HG03575 (cell line): Measurements from ENCODE around the gene PF4V1.

Experiments
- ATAC-seq: cut with Tn5 transposase; IDR thresholded peaks from one replicate; pipeline ENCODE4 v1.9.1; 2021; ENCODE audit not compliant: unreplicated experiment, insufficient number of reproducible peaks, low FRiP score; ENCODE audit errors: extremely low read depth

The PF4V1 gene

DNA sequence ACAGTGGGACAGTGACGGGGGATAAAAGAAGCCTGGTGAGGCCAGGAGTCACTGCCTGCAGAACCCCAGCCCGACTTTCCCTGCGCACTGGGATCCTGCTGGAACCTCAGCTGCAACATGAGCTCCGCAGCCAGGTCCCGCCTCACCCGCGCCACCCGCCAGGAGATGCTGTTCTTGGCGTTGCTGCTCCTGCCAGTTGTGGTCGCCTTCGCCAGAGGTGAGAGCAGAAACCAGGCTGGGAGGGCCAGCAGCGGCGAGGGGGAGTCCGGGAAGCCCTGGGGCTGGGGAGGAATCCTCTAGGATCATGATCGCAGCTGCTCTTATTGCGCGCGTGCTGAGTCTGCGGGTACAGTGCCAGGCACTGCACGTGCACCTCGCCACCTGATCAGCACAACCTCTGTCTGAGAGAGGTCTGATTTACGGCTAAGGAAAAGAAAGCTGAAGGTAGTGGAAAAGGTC, at the start of gene PF4V1:
Gene PF4V1 (plus strand): TSS at position 51 of the 459 bp plus-strand sequence. CDS start 67 bp downstream, at position 118.
- no peak for ATAC-seq

DNA sequence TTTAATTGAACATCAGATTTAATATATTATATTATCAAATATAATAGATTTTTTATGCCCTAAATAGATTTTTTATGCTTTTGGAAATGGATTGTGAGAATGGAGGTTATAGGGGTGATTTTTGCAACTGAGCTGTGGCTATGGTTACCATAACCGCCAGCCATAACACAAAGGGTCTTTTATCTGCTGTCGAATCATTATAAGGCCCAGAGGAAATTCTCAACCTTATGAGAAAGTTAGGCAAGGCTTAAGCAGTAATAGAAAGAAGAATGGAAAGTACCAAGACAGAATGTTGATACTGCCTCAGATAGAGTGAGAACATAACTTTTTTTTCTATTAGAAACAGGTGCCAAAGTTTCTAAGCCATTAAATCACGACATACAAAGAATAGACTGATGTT, 42.9 kb upstream of the PF4V1 start:
- no peak for ATAC-seq

DNA sequence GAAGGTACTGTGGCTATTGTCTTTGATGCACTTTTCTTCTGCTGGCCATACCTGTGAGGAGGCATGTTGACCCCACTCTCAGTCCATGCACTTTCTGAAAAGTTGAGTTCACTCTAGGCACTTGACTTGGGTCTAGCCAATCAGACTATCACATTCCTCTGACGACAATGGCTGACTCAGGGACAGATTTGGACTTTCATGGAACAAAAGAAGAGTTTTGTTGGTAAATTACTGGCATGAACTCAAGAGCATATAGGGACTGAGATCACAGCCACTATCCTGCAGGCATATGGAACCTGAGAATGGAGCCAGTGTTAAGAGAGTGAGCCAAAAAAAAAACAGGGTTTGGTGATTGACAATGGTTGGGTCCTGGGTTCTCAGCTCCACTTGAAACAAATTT, 41.3 kb upstream of the PF4V1 start:
- ATAC-seq: no peak

DNA sequence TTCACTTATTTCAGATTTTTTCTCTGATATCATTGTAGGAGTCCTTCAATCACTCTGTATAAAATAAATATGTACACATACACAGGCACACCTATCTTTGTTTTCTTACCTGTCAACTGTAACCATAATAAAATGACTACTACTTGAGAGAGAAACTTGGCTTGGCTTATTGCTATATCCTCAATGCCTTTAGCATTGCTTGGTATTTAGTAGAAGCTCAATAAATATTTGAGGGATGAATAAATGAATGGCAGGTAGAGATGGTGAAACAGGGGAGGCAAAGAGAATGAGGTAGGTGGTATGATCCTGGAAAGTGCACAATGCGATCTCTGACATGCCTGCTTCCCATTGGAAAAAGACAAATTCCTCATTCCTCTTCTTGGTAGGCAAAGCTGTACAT, 38.4 kb upstream of the PF4V1 start:
- no peak for ATAC-seq

DNA sequence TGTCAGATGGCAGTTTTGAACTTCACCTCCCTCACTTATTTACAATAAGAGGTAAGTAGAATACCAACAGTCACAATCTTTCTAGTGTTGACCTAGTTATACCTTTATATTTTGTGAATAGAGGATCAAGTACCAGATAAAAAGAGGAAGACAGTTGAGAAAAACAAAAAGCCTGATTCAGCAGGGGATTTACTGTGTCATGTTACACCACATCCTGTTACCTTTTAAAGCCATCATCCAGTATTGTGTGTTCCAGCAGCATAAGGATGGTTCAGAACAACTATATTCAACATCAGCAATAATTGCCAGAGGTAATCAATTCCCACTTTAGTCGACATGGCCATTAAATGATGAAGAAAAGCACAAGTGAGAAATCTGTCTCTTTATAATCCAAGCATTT, 38.0 kb upstream of the PF4V1 start:
- ATAC-seq: no peak

DNA sequence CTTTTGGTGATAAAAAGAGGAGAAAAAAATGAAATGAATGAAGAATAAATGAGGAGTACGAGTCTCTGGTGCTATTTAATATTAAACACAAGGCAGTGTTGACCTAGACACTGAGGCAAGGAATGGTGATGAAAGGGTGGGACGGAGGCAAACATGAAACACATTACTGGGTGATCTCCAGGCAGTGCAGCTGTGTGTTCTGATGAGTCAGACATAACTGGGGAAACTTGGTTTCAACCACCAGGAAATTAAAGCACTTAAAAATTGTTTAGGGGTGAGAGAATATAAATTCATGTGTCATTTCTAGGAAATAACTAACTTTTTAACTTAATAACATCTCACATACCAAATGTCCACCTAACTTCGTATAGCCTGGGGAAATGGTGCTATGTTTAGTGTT, 36.3 kb upstream of the PF4V1 start:
- no peak for ATAC-seq

GRCh38 chr4:73817341-73817740, 35.8 kb upstream of the PF4V1 start:
- ATAC-seq: no peak

DNA sequence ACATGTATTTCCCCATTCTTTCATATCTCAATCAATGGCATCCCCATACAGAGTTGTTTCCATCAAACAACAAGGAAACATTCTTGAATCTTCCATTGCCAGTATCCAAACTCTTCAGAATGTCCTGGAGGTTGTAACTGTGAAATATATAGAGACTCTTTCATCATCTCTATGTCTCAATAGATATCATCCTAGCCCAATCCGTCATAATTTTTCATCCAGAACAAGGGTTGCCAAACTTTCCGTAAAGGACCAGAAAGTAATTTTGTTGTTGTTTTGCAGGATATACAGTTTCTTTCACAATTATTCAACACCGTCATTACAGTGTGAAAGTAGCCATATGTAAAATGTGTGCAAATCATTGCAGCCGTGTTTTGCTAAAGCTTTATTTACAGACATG, 31.8 kb upstream of the PF4V1 start:
- ATAC-seq: no peak

- no peak for ATAC-seq
These were observed 30.7 kb upstream of the PF4V1 start for GRCh38 chr4:73822389-73822788.

GRCh38 chr4:73822812-73823504, 30.1 kb upstream of the PF4V1 start:
- ATAC-seq: no peak

GRCh38 chr4:73823760-73824159, 29.3 kb upstream of the PF4V1 start:
- ATAC-seq: no peak

DNA sequence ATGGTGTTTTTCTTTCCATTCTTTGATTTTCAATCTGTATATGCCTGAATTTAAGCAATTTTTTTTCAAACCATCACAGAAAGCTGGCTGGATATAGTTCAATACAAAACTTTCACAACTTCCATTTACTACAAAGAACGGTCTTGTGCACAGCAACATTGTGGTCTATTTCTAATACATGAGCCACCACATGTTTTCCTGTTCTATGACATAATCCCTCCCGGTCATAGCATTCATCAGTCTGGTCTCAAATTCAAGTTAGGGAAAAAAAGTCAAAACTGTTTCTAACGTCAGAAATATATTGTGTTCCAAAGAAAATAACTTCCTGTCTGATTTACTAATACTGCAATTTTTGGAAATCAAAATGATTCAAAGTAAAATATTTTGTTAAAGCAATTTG, 24.1 kb upstream of the PF4V1 start:
- ATAC-seq: no peak

DNA sequence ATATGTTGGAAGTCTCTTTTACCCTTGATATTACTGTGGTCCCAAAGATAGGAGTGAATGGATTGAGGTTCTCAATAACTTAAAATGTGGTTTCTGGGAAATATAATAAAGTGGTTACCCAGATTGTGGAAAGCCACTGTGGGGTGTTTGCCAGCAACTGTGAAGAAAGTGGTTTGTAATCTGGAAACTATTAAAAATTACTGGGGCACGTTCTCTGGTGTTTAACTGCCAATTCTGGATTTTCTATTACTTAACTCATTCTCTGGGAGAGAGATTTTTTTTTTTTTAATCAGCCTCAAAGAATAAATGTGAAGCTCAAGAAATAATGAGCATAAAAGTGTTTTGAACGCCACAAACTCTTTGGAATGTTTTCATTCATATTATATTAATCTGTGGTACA, 21.5 kb upstream of the PF4V1 start:
- ATAC-seq: no peak

DNA sequence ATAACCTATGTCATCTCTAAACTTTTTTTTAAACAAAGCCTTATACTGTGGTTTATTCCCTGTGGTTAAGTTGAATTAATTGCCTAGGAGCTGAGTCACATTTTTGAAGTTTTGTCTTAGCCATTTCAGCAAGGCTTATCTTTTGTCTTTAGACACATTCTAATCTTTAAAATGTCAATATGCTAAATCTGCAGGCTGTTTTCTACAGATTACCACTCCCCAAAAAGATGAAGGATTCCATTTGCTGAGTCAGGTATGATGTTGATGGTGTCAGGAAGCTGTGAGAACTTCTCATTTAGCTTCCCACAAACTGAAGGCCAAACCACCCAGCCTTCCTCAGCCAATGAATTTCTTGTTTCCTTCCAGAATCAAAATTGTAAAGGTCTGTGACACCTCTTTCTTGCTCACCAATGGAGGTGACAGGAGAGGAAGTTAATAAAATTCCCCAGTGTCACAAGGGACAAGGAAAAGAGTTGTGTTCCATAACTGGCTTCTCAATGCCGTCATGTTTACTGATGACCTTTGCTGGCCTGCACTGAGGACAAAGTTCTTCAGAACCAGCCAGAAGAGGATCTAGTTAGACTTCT, 20.4 kb upstream of the PF4V1 start:
- ATAC-seq: no peak

DNA sequence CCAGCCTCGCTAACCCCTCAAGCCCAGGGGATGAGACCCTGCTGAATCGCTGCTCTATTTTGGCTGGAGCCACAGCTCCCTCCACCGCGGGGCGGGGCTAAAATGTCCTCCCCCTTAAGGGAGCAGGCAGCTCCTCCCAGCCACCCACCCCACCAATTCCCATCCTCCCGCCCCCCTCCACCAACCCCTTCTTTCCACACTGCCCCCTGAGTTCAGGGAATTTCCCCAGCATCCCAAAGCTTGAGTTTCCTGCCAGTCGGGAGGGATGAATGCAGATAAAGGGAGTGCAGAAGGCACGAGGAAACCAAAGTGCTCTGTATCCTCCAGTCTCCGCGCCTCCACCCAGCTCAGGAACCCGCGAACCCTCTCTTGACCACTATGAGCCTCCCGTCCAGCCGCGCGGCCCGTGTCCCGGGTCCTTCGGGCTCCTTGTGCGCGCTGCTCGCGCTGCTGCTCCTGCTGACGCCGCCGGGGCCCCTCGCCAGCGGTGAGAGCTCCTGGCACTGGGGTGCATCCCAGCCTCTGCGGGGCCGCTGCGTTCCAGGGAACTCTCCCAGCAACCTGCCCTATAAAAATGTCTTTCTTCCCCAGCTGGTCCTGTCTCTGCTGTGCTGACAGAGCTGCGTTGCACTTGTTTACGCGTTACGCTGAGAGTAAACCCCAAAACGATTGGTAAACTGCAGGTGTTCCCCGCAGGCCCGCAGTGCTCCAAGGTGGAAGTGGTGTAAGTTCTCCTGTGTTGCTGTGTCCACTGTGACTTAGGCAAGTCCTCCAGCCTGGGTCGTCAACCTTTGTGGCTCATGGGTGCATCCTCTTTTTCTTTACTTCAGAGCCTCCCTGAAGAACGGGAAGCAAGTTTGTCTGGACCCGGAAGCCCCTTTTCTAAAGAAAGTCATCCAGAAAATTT, 16.5 kb upstream of the PF4V1 start, which contains the start of gene CXCL6:
Gene CXCL6 (plus strand): TSS at position 306 of the 907 bp plus-strand sequence. CDS start 73 bp downstream, at position 379.
- ATAC-seq: no peak

DNA sequence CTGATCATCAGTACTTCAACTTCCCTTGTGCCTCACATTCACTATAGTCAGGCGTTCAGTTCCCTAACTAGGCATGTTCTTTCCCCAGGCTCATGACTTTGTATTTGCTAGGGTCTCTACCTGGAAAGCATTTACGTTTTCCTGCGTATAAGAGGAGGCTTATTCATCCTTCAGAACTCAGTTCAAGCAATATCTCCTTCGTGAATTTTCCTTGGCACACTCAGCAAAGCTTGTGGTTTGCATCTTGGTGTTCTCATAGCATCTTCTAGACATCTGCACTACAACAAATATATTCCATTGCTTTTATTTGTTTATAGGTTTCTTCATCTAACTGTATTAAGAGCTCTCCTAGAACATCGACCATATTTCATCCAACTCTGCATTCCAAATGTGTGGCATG, 14.0 kb upstream of the PF4V1 start:
- ATAC-seq: no peak

- no peak for ATAC-seq
These were observed 13.4 kb upstream of the PF4V1 start for GRCh38 chr4:73839715-73840114.

DNA sequence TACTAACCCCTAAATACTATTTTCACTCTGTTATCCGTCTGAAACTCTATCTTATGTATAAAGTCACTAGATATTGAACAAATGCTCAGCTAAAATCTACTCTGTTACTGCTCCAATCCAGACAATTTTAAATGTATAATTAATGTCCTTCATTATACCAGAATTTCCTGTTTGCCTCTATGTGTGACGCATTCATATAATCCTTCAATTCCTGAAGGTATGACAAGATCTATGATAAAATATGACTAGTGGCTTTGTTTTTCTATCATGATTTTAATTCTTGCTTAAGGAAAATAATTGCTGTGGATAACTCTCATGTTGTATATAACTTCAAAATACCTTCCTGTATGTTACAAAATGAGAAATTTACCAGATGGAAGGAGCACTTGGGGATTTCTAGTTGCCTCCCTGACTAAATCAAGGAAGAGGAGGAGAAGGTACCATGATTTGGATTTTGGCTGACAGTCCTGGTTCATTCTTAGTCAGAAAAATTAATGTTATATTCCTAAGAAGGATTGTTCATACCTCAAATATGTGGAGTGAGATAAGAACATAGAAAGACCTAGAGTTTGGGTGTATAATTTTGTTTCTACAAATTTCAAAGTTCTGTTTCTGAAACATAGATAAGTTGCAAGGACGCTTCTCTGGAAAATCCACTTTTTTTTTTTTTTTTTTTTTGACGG, 11.7 kb upstream of the PF4V1 start:
- ATAC-seq: no peak

DNA sequence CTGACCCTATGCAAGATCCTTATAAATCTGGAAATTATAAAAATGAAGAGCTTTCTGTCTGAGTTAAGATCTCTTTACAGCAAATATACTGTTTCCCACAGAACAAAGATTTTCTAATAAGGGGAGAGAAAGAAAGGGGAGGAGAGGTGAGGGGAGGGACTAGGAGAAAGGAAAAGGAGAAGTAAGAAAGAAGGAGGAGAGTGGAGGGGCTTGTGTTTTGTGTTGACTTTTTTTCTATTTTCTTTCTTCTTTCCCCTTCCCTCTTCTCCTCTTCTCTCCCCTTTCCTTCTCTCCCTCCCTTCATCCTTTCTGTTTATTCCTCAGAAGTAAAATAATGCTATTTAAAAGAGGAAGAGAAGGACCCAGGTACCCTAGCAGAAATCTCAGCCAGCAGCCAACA, 10.4 kb upstream of the PF4V1 start:
- ATAC-seq: no peak
